Keratinocyte (primary cell): Measurements from ENCODE around the gene CELF6. TPM values are rescaled to one million over a fixed set of nuclear protein-coding genes. Genes with fewer than 3 reads are reported as not detected.

ENCODE experiments used
- DNase-seq: peaks from one replicate; pipeline ENCODE4 v3.0.0-alpha.2; 2011; ENCODE audit warnings: low read depth, missing footprints, low spot score
- FAIRE-seq: peaks from 2 replicates; lab custom pipeline; 2011; peaks lifted over from hg19 to GRCh38; lab: Jason Lieb, UNC
- H2AFZ ChIP-seq: 2 replicates; pipeline ENCODE4 v1.6.0; 2012; ENCODE audit warnings: low read length, control low read depth, inconsistent platforms; ENCODE audit not compliant: control insufficient read depth
- H3K27ac ChIP-seq: 2 replicates; pipeline ENCODE4 v1.5.1; 2011; ENCODE audit warnings: low read length; ENCODE audit not compliant: control insufficient read depth, insufficient read depth
- H3K27me3 ChIP-seq: 3 replicates; pipeline ENCODE4 v1.6.0; 2011; ENCODE audit warnings: low read length; ENCODE audit not compliant: control insufficient read depth, insufficient read depth; ENCODE audit errors: extremely low read depth
- H3K36me3 ChIP-seq, 2 experiments: 2 replicates in 1 of 2; 3 replicates in 1 of 2; pipeline ENCODE4 v1.5.1; 2011; ENCODE audit warnings: low read length in 2 of 2, mild to moderate bottlenecking in 1 of 2; ENCODE audit not compliant: control insufficient read depth in 2 of 2, insufficient read depth in 2 of 2; ENCODE audit errors: extremely low read depth in 1 of 2
- H3K4me1 ChIP-seq: 3 replicates; pipeline ENCODE4 v1.5.1; 2011; ENCODE audit warnings: low read length; ENCODE audit not compliant: control insufficient read depth, insufficient read depth; ENCODE audit errors: extremely low read depth
- H3K4me2 ChIP-seq: 3 replicates; pipeline ENCODE4 v1.6.0; 2011; ENCODE audit warnings: low read depth, low read length; ENCODE audit not compliant: control insufficient read depth, insufficient read depth; ENCODE audit errors: extremely low read depth
- H3K4me3 ChIP-seq, 3 experiments: fragments of 200-600 bp in 1 of 3; sonication (generic) in 1 of 3; 2 replicates in 2 of 3; 3 replicates in 1 of 3; pipeline ENCODE4 v1.5.1; 2011 to 2016; ENCODE audit warnings: low read length in 3 of 3, mild to moderate bottlenecking in 3 of 3, control low read depth in 2 of 3, inconsistent platforms in 1 of 3, low read depth in 1 of 3, mixed read lengths in 1 of 3, mixed run types in 1 of 3, moderate library complexity in 1 of 3; ENCODE audit not compliant: control insufficient read depth in 2 of 3, insufficient read depth in 2 of 3; ENCODE audit errors: extremely low read depth in 1 of 3
- H3K79me2 ChIP-seq: 2 replicates; pipeline ENCODE4 v1.6.0; 2012; ENCODE audit warnings: low read length; ENCODE audit not compliant: control insufficient read depth, insufficient read depth
- H3K9ac ChIP-seq: 3 replicates; pipeline ENCODE4 v1.6.0; 2011; ENCODE audit warnings: low read length; ENCODE audit not compliant: control insufficient read depth, insufficient read depth; ENCODE audit errors: extremely low read depth
- H3K9me1 ChIP-seq: 3 replicates; pipeline ENCODE4 v1.6.0; 2011; ENCODE audit warnings: low read length; ENCODE audit not compliant: control insufficient read depth, insufficient read depth; ENCODE audit errors: extremely low read depth
- H3K9me3 ChIP-seq: 2 replicates; pipeline ENCODE4 v1.5.1; 2012; ENCODE audit warnings: low read depth, low read length; ENCODE audit not compliant: control insufficient read depth
- H4K20me1 ChIP-seq: 3 replicates; pipeline ENCODE4 v1.6.0; 2011; ENCODE audit warnings: low read length; ENCODE audit not compliant: control insufficient read depth, insufficient read depth; ENCODE audit errors: extremely low read depth
- EZH2 ChIP-seq: IDR thresholded peaks from one replicate; pipeline ENCODE4 v1.6.1; 2012; ENCODE audit warnings: inconsistent platforms, mild to moderate bottlenecking, low read length, moderate library complexity
- dilution Hi-C: fragments of 300-500 bp; cut with MboI; formaldehyde crosslinking; loops from one replicate; pipeline ENCODE4 v1.7.0; 2020; ENCODE audit warnings: low sequenced_read_pairs; ENCODE audit not compliant: extremely low pct_ligation_motif_present
- polyA plus RNA-seq, 5 experiments: library from polyadenylated mRNA; depleted of rRNA in 3 of 5; stranded (reverse) in 3 of 5; stranded (forward) in 1 of 5; unstranded in 1 of 5; fragments of >200 nt; gene quantifications; 1 replicate in 1 of 5; 2 replicates in 3 of 5; 3 replicates in 1 of 5; pipeline versions ENCODE4 v1.2.1 to v1.2.3, GENCODE V29; 2011 to 2012; ENCODE audit warnings: missing spikeins in 2 of 5, low read depth in 1 of 5, low replicate concordance in 1 of 5
- TF ChIP-seq, protein P1 (sequence below), 3 experiments: IDR thresholded peaks in 1 of 3; conservative IDR thresholded peaks in 1 of 3; optimal IDR thresholded peaks in 1 of 3; 2 replicates in 2 of 3; 3 replicates in 1 of 3; pipeline versions ENCODE3 to v1.5.1; 2011; ENCODE audit warnings: low read length in 3 of 3, mild to moderate bottlenecking in 3 of 3, moderate library complexity in 2 of 3, control low read depth in 1 of 3, inconsistent platforms in 1 of 3; ENCODE audit not compliant: insufficient read depth in 2 of 3; ENCODE audit errors: extremely low read depth in 1 of 3

The CELF6 gene
- polyA plus RNA-seq, 1 donor (not counting 4 experiments of a cell fraction or from before 2014, with no cell fraction given) = 0.04 TPM

DNA sequence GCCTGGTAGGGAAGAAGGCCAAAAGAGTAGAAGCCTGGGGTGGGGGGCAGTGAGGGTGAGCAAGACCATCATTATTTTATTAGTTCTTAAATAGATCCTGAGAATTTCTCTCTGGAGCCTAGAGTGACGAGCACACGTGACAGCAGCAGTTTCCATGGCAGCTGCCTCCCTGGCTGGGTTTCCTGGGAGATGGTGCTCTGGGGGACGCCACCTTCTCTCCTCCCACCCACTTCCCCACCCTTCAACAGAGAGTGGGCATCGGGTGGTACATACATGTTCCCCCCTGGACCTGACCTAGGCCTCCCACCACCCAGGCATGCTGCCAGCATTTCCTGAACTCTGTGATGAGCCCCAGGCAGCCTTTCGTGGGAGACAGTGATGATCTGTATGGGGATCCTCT, 12.9 kb downstream of the CELF6 start:
- H3K27me3 ChIP-seq = no peaks in the 10 kb centered on the region
- no peak overlapping the region for H2AFZ ChIP-seq
- dilution Hi-C loops = no loop called here
- H3K9me1 ChIP-seq = no peaks in the 10 kb centered on the region
- no peak overlapping the region for H3K9ac ChIP-seq
- H4K20me1 ChIP-seq = no peaks in the 10 kb centered on the region
- DNase-seq (no peak), FAIRE-seq (no peak)
- no peaks in the 10 kb centered on the region for H3K36me3 ChIP-seq
- no peaks in the 10 kb centered on the region for H3K9me3 ChIP-seq
- H3K27ac ChIP-seq = no peak overlapping the region
- no peak overlapping the region for H3K4me3 ChIP-seq
- H3K4me1 ChIP-seq = no peaks in the 10 kb centered on the region
- TF ChIP-seq, protein P1, sequence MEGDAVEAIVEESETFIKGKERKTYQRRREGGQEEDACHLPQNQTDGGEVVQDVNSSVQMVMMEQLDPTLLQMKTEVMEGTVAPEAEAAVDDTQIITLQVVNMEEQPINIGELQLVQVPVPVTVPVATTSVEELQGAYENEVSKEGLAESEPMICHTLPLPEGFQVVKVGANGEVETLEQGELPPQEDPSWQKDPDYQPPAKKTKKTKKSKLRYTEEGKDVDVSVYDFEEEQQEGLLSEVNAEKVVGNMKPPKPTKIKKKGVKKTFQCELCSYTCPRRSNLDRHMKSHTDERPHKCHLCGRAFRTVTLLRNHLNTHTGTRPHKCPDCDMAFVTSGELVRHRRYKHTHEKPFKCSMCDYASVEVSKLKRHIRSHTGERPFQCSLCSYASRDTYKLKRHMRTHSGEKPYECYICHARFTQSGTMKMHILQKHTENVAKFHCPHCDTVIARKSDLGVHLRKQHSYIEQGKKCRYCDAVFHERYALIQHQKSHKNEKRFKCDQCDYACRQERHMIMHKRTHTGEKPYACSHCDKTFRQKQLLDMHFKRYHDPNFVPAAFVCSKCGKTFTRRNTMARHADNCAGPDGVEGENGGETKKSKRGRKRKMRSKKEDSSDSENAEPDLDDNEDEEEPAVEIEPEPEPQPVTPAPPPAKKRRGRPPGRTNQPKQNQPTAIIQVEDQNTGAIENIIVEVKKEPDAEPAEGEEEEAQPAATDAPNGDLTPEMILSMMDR (optimal IDR thresholded peaks at IDR 0.05 in 1 of 3, IDR thresholded peaks at IDR 0.05 in 1 of 3, conservative IDR thresholded peaks at IDR 0.05 in 1 of 3; ENCODE audit: extremely low read depth in 1 of 3, insufficient read depth in 2 of 3, low read length in 3 of 3) = no peak
- TF ChIP-seq EZH2 = no peak
- H3K79me2 ChIP-seq = no peaks in the 10 kb centered on the region
- H3K4me2 ChIP-seq = no peak overlapping the region

DNA sequence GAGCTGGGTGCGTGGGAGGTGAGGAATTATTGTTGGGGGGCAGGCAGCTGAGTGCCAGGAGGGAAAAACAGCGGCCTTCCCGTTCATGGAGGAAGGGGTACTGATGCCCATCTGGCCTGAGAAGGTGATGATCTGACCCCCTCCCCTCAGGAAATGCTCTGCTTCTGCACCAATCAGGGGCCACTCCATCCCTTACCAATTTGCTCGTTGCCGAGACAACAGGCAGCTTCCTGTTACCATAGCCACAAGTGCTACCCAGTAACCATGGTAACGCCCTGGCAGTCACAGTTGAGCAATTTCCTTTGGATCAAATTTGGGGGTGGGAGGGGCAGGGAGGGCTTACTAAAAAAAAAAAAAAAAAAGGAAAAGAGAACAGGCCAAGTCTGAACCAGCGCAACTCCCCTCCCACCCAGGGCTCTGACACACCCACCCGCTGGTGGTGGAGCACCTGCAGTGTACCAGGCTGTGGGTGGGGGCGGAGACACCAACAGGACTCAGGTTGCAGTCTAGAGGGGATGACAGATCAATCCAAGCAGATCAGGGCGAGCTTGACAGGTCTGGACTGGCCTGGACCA, 13.7 kb downstream of the CELF6 start:
- Histone ChIP-seq H3K79me2 (no peaks in the 10 kb centered on the region), H3K9ac (no peak overlapping the region), H3K4me3 (no peak overlapping the region), H4K20me1 (no peaks in the 10 kb centered on the region), H3K4me1 (no peaks in the 10 kb centered on the region), H3K27ac (no peak overlapping the region), H2AFZ (no peak overlapping the region), H3K4me2 (no peak overlapping the region), H3K9me1 (no peaks in the 10 kb centered on the region), H3K27me3 (no peaks in the 10 kb centered on the region), H3K36me3 (no peaks in the 10 kb centered on the region), H3K9me3 (no peaks in the 10 kb centered on the region)
- dilution Hi-C loops = no loop called here
- no peak for TF ChIP-seq EZH2
- TF ChIP-seq, protein P1 (optimal IDR thresholded peaks at IDR 0.05 in 1 of 3, IDR thresholded peaks at IDR 0.05 in 1 of 3, conservative IDR thresholded peaks at IDR 0.05 in 1 of 3; ENCODE audit: extremely low read depth in 1 of 3, insufficient read depth in 2 of 3, low read length in 3 of 3) = no peak
- FAIRE-seq (no peak), DNase-seq (no peak)
